Measurements from ENCODE around the gene KCNQ1OT1.

- TF ChIP-seq HNF4A (conservative IDR thresholded peaks at IDR 0.05) (no peak), HNF4G (IDR thresholded peaks at IDR 0.05) (no peak), CTCF (IDR thresholded peaks at IDR 0.05; ENCODE audit: low read depth, low read length, missing input control) (no peak), SP1 (IDR thresholded peaks at IDR 0.05) (no peak), FOXA1 (IDR thresholded peaks at IDR 0.05) (no peak), TAF1 (conservative IDR thresholded peaks at IDR 0.05) (no peak), EGR1 (IDR thresholded peaks at IDR 0.05; ENCODE audit: low read depth in 2 of 2) (no peak), RAD21 (IDR thresholded peaks at IDR 0.05) (no peak), YY1 (IDR thresholded peaks at IDR 0.05) (no peak), NR2F2 (IDR thresholded peaks at IDR 0.05) (no peak), RXRA (IDR thresholded peaks at IDR 0.05) (no peak), GABPA (IDR thresholded peaks at IDR 0.05 in 1 of 2, conservative IDR thresholded peaks at IDR 0.05 in 1 of 2) (no peak)
- TF ChIP-seq, protein P1, sequence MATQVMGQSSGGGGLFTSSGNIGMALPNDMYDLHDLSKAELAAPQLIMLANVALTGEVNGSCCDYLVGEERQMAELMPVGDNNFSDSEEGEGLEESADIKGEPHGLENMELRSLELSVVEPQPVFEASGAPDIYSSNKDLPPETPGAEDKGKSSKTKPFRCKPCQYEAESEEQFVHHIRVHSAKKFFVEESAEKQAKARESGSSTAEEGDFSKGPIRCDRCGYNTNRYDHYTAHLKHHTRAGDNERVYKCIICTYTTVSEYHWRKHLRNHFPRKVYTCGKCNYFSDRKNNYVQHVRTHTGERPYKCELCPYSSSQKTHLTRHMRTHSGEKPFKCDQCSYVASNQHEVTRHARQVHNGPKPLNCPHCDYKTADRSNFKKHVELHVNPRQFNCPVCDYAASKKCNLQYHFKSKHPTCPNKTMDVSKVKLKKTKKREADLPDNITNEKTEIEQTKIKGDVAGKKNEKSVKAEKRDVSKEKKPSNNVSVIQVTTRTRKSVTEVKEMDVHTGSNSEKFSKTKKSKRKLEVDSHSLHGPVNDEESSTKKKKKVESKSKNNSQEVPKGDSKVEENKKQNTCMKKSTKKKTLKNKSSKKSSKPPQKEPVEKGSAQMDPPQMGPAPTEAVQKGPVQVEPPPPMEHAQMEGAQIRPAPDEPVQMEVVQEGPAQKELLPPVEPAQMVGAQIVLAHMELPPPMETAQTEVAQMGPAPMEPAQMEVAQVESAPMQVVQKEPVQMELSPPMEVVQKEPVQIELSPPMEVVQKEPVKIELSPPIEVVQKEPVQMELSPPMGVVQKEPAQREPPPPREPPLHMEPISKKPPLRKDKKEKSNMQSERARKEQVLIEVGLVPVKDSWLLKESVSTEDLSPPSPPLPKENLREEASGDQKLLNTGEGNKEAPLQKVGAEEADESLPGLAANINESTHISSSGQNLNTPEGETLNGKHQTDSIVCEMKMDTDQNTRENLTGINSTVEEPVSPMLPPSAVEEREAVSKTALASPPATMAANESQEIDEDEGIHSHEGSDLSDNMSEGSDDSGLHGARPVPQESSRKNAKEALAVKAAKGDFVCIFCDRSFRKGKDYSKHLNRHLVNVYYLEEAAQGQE (IDR thresholded peaks at IDR 0.05): no peak
- TF ChIP-seq, protein P2, sequence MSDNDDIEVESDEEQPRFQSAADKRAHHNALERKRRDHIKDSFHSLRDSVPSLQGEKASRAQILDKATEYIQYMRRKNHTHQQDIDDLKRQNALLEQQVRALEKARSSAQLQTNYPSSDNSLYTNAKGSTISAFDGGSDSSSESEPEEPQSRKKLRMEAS (IDR thresholded peaks at IDR 0.05): no peak
Measured at GRCh38 chr11:2586087-2586792, 113.6 kb downstream of the KCNQ1OT1 start.
